K562 (cell line): Measurements from ENCODE around the gene GATAD2B. TPM values are rescaled to one million over a fixed set of nuclear protein-coding genes. Genes with fewer than 3 reads are reported as not detected.

Experiments used
- ATAC-seq: fragments of 200-7000 bp; cut with Tn5 transposase; 3 replicates; pipeline ENCODE4 v1.9.1; 2020; ENCODE audit warnings: moderate library complexity
- BruUV-seq: library from RNA; stranded (reverse); fragments of 400-500 nt; replicated peaks from 2 replicates; lab custom pipeline; 2021; lab: Mats Ljungman, UMichigan
- CTCF ChIA-PET: fragments of 300-600 bp; formaldehyde crosslinking; extraction: SDS; loops from one replicate; lab custom pipeline; 2021; ENCODE audit warnings: low intra/inter-chr PET ratio; lab: Yijun Ruan, JAX
- POLR2A ChIA-PET: fragments of 300-600, 350-650 bp; sonication (Branson Sonifier 250); formaldehyde crosslinking; extraction: SDS; loops from one replicate; lab custom pipeline; 2021; ENCODE audit warnings: antibody characterized with exemption, inconsistent platforms; lab: Yijun Ruan, JAX
- DNase-seq, 4 experiments: peaks; one replicate each; pipeline versions ENCODE4 v3.0.0 to v3.0.0-alpha.2; 2011 to 2018; ENCODE audit warnings: low spot score in 3 of 4, mixed read lengths in 3 of 4; ENCODE audit errors: extremely low read depth in 1 of 4
- FAIRE-seq: peaks from 2 replicates; lab custom pipeline; 2011; peaks lifted over from hg19 to GRCh38; lab: Jason Lieb, UNC
- H2AFZ ChIP-seq: 2 replicates; pipeline ENCODE4 v1.6.0; 2011; ENCODE audit warnings: low read depth, low read length, control low read depth, inconsistent platforms
- H3K27ac ChIP-seq: fragments of 200-600 bp; 3 replicates; pipeline ENCODE4 v1.8.0; 2011; ENCODE audit warnings: low read depth, mild to moderate bottlenecking, control low read depth, inconsistent platforms, low read length, moderate library complexity, mixed read lengths; ENCODE audit errors: extremely low read depth
- H3K27me3 ChIP-seq, 2 experiments: fragments of 300-600 bp in 1 of 2; 2 replicates in 1 of 2; 3 replicates in 1 of 2; pipeline versions ENCODE4 v1.6.0 to v1.8.0; 2011; ENCODE audit warnings: inconsistent platforms in 2 of 2, low read length in 2 of 2, mild to moderate bottlenecking in 1 of 2, mixed read lengths in 1 of 2, moderate library complexity in 1 of 2; ENCODE audit not compliant: control insufficient read depth in 2 of 2, insufficient read depth in 2 of 2
- H3K36me3 ChIP-seq: fragments of 300-600 bp; 3 replicates; pipeline ENCODE4 v1.8.0; 2011; ENCODE audit warnings: mild to moderate bottlenecking, low read length, inconsistent platforms; ENCODE audit not compliant: control insufficient read depth, insufficient read depth
- H3K4me1 ChIP-seq, 2 experiments: fragments of 200-600 bp in 1 of 2; replicated peaks in 1 of 2; 2 replicates in 1 of 2; 3 replicates in 1 of 2; pipeline versions ENCODE4 v1.5.1 to v1.8.0; 2011; ENCODE audit warnings: inconsistent platforms in 2 of 2, low read length in 2 of 2, mild to moderate bottlenecking in 1 of 2, mixed read lengths in 1 of 2, moderate library complexity in 1 of 2; ENCODE audit not compliant: control insufficient read depth in 2 of 2, insufficient read depth in 2 of 2
- H3K4me2 ChIP-seq: 2 replicates; pipeline ENCODE4 v1.6.1; 2011; ENCODE audit warnings: low read length, control low read depth, inconsistent platforms, mixed read lengths; ENCODE audit not compliant: insufficient read depth
- H3K4me3 ChIP-seq: fragments of 200-600 bp; sonication (generic), shearing (Covaris generic); 2 replicates; pipeline ENCODE4 v1.5.1; 2016; ENCODE audit warnings: control low read depth, inconsistent platforms
- H3K79me2 ChIP-seq: fragments of 200-600 bp; 3 replicates; pipeline ENCODE4 v1.8.0; 2011; ENCODE audit warnings: low read length, inconsistent platforms; ENCODE audit not compliant: control insufficient read depth, insufficient read depth
- H3K9ac ChIP-seq, 2 experiments: 2 replicates each; pipeline versions ENCODE4 v1.6.0 to v1.6.1; 2011; ENCODE audit warnings: low read depth in 2 of 2, low read length in 2 of 2, control low read depth in 1 of 2, inconsistent platforms in 1 of 2, mild to moderate bottlenecking in 1 of 2, mixed read lengths in 1 of 2; ENCODE audit not compliant: insufficient read depth in 1 of 2
- H3K9me1 ChIP-seq: one replicate; pipeline ENCODE4 v1.6.0; 2011; ENCODE audit warnings: inconsistent platforms, mild to moderate bottlenecking, low read length, moderate library complexity; ENCODE audit not compliant: control insufficient read depth, insufficient read depth
- H3K9me3 ChIP-seq: replicated peaks from 2 replicates; pipeline ENCODE4 v1.5.1; 2011; ENCODE audit warnings: low read depth, low read length, inconsistent platforms; ENCODE audit not compliant: control insufficient read depth, insufficient read depth
- H4K20me1 ChIP-seq: replicated peaks from 2 replicates; pipeline ENCODE4 v1.6.1; 2011; ENCODE audit warnings: low read length, inconsistent platforms, mixed read lengths; ENCODE audit not compliant: control insufficient read depth, insufficient read depth
- CTBP1 ChIP-seq: fragments of 450-650 bp; IDR thresholded peaks from 2 replicates; pipeline ENCODE4 v1.6.1; 2016; ENCODE audit warnings: borderline replicate concordance
- KAT8 ChIP-seq: fragments of 450-650 bp; IDR thresholded peaks from 2 replicates; pipeline ENCODE4 v1.6.1; 2016; ENCODE audit warnings: low read depth, mild to moderate bottlenecking
- MED1 ChIP-seq: sonication (generic); formaldehyde crosslinking; IDR thresholded peaks from 2 replicates; pipeline ENCODE4 v1.8.1; 2023; ENCODE audit warnings: missing genetic modification reagents, borderline replicate concordance
- NFIC ChIP-seq: fragments of 450-650 bp; IDR thresholded peaks from 2 replicates; pipeline ENCODE4 v1.6.1; 2017; ENCODE audit warnings: mild to moderate bottlenecking, inconsistent platforms
- NR3C1 ChIP-seq: sonication (generic); formaldehyde crosslinking; IDR thresholded peaks from 2 replicates; pipeline ENCODE4 v1.8.1; 2022; ENCODE audit warnings: missing genetic modification reagents
- NUFIP1 ChIP-seq: fragments of 450-650 bp; IDR thresholded peaks from 2 replicates; pipeline ENCODE4 v1.6.1; 2018; ENCODE audit not compliant: partially characterized antibody
- RBFOX2 ChIP-seq: fragments of 200-400 bp; formaldehyde crosslinking; IDR thresholded peaks from 2 replicates; pipeline ENCODE4 v1.6.1; 2017; ENCODE audit warnings: low read depth, mild to moderate bottlenecking, low read length, moderate library complexity
- SRSF1 ChIP-seq: fragments of 200-400 bp; formaldehyde crosslinking; IDR thresholded peaks from 2 replicates; pipeline ENCODE4 v1.6.1; 2017; ENCODE audit warnings: mild to moderate bottlenecking, low read depth, low read length, moderate library complexity
- ZBTB1 ChIP-seq: sonication (generic); formaldehyde crosslinking; IDR thresholded peaks from 2 replicates; pipeline ENCODE4 v1.8.1; 2023; ENCODE audit warnings: missing genetic modification reagents, low read depth, mild to moderate bottlenecking, borderline replicate concordance
- ZNF253 ChIP-seq: fragments of 250-450 bp; sonication (Bioruptor Pico); conservative IDR thresholded peaks from 2 replicates; pipeline ENCODE4 v1.6.1; 2021; ENCODE audit warnings: mild to moderate bottlenecking
- WGBS: fragments of 100-300 bp; shearing (Covaris generic); methylation state at CpG from one replicate; pipeline ENCODE4 v1.1.6; 2016; ENCODE audit warnings: low coverage, mixed read lengths; ENCODE audit not compliant: insufficient coverage; ENCODE audit errors: missing lambda C conversion rate; 5-methylcytosine and 5-hydroxymethylcytosine counted together
- in situ Hi-C: fragments of 300-500 bp; cut with MboI; formaldehyde crosslinking; loops from 4 replicates; pipeline ENCODE4 v1.15.0; 2018; ENCODE audit warnings: inconsistent platforms, mixed read lengths
- intact Hi-C: fragments of 100-400 bp; cut with micrococcal nuclease; formaldehyde crosslinking; loops from 2 replicates; pipeline ENCODE4 v1.14.2; 2022
- polyA plus RNA-seq, 8 experiments: library from polyadenylated mRNA; depleted of rRNA in 4 of 8; stranded (reverse) in 5 of 8; unstranded in 3 of 8; fragments of >200 nt; fragmentation: Nextera tagmentation in 2 of 8; fragmentation: Illumina TruSeq in 1 of 8; extraction: Ambion mirVana in 2 of 8; extraction: Trizol in 1 of 8; gene quantifications; 2 replicates each; pipeline versions ENCODE4 v1.2.1 to v1.2.3, GENCODE V29; 2011 to 2014; ENCODE audit warnings: inconsistent platforms in 1 of 8, missing spikeins in 1 of 8
- total RNA-seq, 7 experiments: library from RNA; depleted of rRNA in 6 of 7; stranded (reverse); fragments of >200 nt in 6 of 7; fragmentation: Illumina TruSeq in 2 of 7; extraction: Trizol in 2 of 7; gene quantifications; 2 replicates each; pipeline versions ENCODE4 v1.2.1 to v1.2.3, GENCODE V29; 2011 to 2021; ENCODE audit warnings: low replicate concordance in 1 of 7
- TF ChIP-seq, protein P1 (sequence below): fragments of 450-650 bp; formaldehyde crosslinking; IDR thresholded peaks from 2 replicates; pipeline ENCODE4 v1.4.0; 2022; ENCODE audit warnings: mild to moderate bottlenecking, moderate library complexity
- TF ChIP-seq, protein P2 (sequence below), 2 experiments: fragments of 450-650 bp; IDR thresholded peaks; 2 replicates each; pipeline ENCODE4 v1.6.1; 2016

GATAD2B gene
- total and polyA plus RNA-seq, 9 of the 15 experiments (the other 6 are each of a cell fraction or from before 2014, with no cell fraction given) = 1.5 to 40.2 (median 4.9) TPM

DNA sequence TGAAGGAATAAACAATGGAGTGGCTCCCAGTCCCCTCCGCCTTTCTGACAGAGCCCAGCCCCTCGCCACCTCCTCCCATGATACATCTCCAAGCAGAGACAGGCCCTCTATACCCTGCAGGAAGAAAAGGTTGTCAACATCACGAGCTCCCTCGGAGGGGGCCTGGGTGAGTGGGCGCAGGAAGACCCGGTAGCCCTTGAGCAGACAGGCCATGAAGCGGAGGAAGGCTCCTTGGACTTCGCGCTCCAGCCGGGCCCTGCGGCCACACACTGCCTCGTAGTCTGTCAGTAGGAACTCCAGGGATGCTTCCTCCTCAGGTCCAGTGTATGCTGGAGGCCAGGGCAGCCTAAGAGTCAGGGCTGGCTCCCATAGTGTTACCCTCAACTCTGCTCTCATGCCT is 16.7 kb upstream of the GATAD2B start (continued):
- TF ChIP-seq CTBP1 = no peak
- TF ChIP-seq SRSF1 = no peak
- TF ChIP-seq, protein P1, sequence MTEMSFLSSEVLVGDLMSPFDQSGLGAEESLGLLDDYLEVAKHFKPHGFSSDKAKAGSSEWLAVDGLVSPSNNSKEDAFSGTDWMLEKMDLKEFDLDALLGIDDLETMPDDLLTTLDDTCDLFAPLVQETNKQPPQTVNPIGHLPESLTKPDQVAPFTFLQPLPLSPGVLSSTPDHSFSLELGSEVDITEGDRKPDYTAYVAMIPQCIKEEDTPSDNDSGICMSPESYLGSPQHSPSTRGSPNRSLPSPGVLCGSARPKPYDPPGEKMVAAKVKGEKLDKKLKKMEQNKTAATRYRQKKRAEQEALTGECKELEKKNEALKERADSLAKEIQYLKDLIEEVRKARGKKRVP (CRISPR knock-in tag) = no peak
- TF ChIP-seq, protein P2, sequence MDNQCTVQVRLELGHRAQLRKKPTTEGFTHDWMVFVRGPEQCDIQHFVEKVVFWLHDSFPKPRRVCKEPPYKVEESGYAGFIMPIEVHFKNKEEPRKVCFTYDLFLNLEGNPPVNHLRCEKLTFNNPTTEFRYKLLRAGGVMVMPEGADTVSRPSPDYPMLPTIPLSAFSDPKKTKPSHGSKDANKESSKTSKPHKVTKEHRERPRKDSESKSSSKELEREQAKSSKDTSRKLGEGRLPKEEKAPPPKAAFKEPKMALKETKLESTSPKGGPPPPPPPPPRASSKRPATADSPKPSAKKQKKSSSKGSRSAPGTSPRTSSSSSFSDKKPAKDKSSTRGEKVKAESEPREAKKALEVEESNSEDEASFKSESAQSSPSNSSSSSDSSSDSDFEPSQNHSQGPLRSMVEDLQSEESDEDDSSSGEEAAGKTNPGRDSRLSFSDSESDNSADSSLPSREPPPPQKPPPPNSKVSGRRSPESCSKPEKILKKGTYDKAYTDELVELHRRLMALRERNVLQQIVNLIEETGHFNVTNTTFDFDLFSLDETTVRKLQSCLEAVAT (IDR thresholded peaks at IDR 0.05) = no peak
- TF ChIP-seq KAT8 = no peak
- TF ChIP-seq NR3C1 (CRISPR knock-in tag) = no peak
- no peak for TF ChIP-seq RBFOX2
- TF ChIP-seq ZNF253 (CRISPR knock-in tag) = no peak
- TF ChIP-seq, all 486 proteins: peak for 0

DNA sequence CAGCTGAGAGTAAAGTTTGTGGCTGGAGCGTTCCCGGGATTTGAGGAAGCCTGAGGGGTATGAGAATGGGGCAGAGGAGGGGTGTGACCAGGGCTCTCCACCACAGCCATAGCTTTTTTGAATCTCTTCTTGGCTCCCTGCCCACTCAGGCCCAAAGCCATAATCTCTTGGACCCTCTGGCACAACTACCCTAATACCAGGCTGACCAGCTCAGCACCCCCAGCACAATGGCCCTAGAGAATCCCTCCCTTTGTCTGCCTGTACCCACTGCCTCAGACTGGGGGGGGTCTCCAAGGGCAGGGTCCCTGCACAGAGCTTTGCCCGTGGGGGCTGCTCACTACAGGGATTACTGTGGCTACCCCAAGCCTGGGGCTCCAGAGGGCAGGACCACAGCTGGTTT is 16.2 kb upstream of the GATAD2B start:
- no peak overlapping the region for H3K9ac ChIP-seq
- H4K20me1 ChIP-seq = no peaks in the 10 kb centered on the region
- no peak overlapping the region for H2AFZ ChIP-seq
- peaks cover 0 to 6% of the 10 kb centered on the region in 2 experiments; a peak in 2 of 5 replicates for H3K4me1 ChIP-seq
- intact Hi-C loops = no loop called here
- ChIA-PET POLR2A (interaction anchor here (0.6 to 1.7 kb wide), 3 partner anchors 9 to 776 kb away, joined by 3 to 8 read pairs (median 8); partner anchors contain the start of gene CRTC2), CTCF (no interaction called here)
- no peak overlapping the region for H3K4me2 ChIP-seq
- TF ChIP-seq NUFIP1 = no peak
- TF ChIP-seq ZBTB1 = no peak
- TF ChIP-seq NFIC = peak; percentile 45
- no peak for TF ChIP-seq MED1 (CRISPR knock-in tag)
- H3K9me1 ChIP-seq = no peaks in the 10 kb centered on the region
- in situ Hi-C loops = no loop called here
- no peak overlapping the region for H3K27ac ChIP-seq
- FAIRE-seq = no peak
- H3K27me3 ChIP-seq = no peaks in the 10 kb centered on the region
- H3K4me3 ChIP-seq = no peak overlapping the region
- DNase-seq = no peak
- 95% methylated on average over 3 of the region's 3 CpGs for WGBS
- H3K9me3 ChIP-seq = no peaks in the 10 kb centered on the region
- H3K79me2 ChIP-seq = peaks cover 4% of the 10 kb centered on the region; the same call in 2 of the 3 replicates
- no peak for ATAC-seq
- no TSS peak for BruUV-seq
- peaks cover 90% of the 10 kb centered on the region; the same call in 2 of the 3 replicates for H3K36me3 ChIP-seq
